MM.1S (cell line): ENCODE measurements around the gene HVCN1.

Experiments used
- EZH2phosphoT487 ChIP-seq: fragments of 300-600 bp; sonication (generic); IDR thresholded peaks from 2 replicates; pipeline ENCODE4 v1.6.1; 2018; ENCODE audit warnings: antibody characterized with exemption, low read length
- TF ChIP-seq, protein P1 (sequence below): fragments of 300-600 bp; sonication (generic); IDR thresholded peaks from 2 replicates; pipeline ENCODE4 v1.5.1; 2016; ENCODE audit warnings: antibody characterized with exemption, low read length, mixed read lengths

- no peak for TF ChIP-seq EZH2phosphoT487
- TF ChIP-seq, protein P1, sequence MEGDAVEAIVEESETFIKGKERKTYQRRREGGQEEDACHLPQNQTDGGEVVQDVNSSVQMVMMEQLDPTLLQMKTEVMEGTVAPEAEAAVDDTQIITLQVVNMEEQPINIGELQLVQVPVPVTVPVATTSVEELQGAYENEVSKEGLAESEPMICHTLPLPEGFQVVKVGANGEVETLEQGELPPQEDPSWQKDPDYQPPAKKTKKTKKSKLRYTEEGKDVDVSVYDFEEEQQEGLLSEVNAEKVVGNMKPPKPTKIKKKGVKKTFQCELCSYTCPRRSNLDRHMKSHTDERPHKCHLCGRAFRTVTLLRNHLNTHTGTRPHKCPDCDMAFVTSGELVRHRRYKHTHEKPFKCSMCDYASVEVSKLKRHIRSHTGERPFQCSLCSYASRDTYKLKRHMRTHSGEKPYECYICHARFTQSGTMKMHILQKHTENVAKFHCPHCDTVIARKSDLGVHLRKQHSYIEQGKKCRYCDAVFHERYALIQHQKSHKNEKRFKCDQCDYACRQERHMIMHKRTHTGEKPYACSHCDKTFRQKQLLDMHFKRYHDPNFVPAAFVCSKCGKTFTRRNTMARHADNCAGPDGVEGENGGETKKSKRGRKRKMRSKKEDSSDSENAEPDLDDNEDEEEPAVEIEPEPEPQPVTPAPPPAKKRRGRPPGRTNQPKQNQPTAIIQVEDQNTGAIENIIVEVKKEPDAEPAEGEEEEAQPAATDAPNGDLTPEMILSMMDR: no peak
Observed at GRCh38 chr12:110669193-110669502, 19.8 kb downstream of the HVCN1 start.
